ENCODE results near the gene LRIG1.
"Not testable (repeated sequence)": the region's sequence is repeated elsewhere in the genome, so short reads cannot be mapped to it uniquely, and the experiment has no call there.

Gene LRIG1

DNA sequence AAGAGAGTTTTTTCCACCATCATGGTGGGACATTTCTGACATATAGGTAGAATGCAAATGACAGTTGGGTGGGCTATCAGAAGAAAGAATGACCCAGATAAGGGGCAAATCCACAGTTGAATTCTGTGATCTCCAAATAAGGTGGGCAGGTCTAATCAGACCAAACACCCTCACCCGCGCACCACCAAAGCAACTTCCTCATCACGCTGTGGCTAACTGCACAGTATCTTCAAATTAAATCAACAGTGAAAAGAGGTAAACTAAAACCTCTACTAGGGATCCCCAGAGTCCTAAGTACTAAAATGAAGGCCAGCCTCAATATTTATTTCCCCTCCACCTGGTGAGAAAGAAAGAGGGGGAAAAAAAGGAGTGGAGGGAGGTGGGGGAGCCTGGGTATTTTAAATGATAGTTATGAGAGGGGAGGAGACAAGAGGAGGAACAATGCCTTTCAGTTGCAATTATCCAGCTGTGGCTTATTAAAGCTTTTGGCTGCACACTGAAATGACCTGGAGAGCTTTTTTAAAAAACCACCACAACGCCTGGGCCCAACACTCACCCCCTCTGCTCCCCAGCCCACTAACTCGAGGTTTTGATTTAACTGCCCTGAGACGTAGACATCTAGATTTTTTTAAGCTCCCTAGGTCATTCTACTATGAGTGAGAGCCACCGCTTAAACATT, 61.0 kb downstream of the LRIG1 start:
- no peak for DNase-seq

GRCh38 chr3:66438046-66438445, 62.8 kb downstream of the LRIG1 start:
- DNase-seq = no peak

DNA sequence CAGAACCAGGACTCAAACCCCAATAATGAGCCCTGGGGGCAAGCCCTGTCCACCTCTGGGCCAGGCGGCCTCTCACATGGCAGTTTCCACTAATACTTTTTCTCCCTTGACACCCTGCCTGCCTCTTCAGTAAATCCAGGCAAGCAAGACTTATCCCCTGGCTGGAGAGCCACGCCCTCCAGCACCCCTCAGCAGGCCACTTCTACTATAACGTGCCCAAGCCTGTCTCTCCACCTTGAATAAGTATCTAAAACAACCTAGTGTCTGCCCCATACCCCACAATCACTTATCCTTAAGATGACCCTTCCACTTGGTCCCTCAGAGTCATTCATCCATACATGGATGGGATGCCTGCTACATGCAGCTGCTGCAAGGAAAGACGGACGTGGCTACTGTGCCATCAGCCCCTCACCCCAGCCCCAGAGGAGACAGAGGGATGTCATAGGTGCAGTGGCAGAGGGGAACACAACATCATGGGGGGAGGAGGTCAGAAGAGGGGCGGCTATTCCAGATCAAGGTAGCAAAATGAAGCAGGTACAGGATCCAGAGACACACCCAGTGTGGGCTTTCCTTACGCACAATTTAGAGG, 63.4 kb downstream of the LRIG1 start:
- no peak for DNase-seq

- DNase-seq = no peak
Measured at GRCh38 chr3:66435989-66436388, 64.8 kb downstream of the LRIG1 start.

DNA sequence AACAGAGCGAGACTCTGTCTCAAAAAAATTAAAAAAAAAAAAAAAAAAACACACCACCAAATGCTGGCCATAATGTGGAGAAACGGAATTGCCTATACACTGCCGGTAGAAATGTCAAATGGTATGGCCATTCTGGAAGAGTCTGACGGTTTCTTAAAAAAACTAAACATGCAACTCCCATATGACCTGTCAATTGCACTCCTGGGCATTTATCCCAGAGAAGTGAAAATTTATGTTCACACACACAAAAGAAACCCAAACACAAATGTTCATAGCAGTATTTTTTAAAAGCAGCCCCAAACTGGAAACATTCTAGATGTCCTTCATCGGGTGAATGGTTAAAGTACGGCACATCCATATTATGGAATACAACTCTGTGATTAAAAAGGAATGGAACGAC, 66.1 kb downstream of the LRIG1 start:
- DNase-seq = no peak

GRCh38 chr3:66433522-66433782, 67.4 kb downstream of the LRIG1 start:
- DNase-seq = no peak

DNA sequence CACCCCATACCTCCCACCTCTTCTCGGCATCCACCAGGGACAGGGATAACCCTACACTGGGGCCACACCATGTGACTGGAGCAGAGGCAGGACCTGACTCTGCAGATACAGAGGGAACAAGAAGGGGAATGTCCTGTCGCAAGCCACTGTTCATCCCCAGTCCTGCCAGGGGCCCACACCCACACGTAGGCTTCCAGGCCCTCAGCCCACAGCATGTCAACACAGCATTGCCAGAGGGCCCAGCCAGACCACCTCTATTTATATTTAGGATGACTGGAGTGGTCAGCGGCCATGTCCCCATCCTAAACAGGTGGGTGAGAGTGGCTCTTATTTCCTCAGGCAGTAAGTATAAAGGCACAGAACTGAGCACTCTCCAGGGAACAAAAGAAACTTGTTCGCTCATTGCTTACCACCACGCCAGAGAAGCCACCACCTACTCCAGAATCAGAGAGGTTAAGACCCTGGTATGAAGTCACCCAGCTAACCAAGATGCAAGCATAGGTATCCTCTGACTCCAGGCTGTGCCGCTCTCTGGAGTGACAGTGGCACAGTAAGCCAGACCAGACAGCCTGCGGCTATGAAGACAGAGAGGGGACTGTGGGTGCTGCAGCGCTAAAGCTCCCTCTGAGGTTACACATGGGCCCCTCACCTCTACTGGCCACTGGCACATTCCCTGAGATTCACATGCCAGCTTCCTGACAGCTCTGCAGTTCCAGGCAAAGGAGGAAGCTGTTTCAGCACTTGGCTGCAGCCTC, 67.9 kb downstream of the LRIG1 start:
- no peak for DNase-seq

DNA sequence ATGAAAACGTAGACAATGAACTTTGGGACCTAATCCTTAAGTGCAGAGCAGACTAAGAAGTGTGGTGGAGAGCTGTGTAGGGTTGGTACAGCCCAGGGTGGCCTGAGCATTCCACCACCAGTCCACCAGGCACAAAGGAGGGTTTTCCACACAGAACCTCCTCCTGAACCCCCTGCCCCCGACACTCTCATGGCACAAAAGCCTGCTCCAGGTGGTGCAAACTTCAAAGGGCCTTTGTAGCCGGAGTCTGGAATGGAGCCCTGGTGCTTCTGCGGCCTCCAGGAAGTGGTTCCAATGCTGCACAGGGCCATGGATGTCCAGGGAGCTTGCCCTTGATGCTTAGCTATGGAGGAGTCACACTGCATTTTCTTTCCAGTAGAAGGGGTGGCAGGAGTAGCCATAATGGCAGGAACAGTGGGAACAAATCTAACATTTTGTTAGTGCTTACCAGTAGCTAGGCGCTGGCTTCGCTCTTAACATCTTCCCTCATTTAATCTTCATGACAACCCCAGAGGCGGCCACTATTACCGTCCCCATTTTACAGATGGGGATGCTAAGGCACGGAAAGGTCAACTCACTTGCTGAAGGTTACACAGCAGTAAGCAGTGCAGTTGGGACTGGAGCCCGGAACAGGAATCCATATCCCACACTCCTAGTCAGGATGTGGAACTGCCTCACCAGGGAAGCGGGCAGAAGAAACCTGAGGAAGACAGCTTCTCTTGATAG, 68.6 kb downstream of the LRIG1 start:
- no peak for DNase-seq

- no peak for DNase-seq
Measured at GRCh38 chr3:66431494-66431893, 69.3 kb downstream of the LRIG1 start.

- DNase-seq = no peak
Measured at GRCh38 chr3:66430876-66431275, 69.9 kb downstream of the LRIG1 start.

- DNase-seq = no peak
Measured at GRCh38 chr3:66428733-66429132, 72.1 kb downstream of the LRIG1 start.

GRCh38 chr3:66427951-66428474, 72.8 kb downstream of the LRIG1 start:
- no peak for DNase-seq

DNA sequence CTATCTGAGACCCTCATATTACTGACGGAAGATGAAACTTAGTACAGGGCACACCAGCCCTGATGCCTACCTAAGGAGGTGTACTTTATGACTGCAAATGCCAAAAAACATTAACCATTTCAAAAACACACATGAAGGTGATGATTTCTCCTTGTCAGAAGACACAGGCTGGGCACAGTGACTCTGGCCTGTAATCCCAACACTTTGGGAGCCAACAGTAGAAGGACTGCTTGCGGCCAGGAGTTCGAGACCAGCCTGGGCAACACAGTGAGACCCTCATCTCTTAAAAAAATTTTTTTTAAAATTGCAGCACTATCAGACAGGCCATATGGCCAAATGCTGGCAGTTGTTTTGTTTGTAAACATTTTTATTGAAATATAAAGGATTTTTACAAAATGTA, 73.5 kb downstream of the LRIG1 start:
- DNase-seq = no peak

DNA sequence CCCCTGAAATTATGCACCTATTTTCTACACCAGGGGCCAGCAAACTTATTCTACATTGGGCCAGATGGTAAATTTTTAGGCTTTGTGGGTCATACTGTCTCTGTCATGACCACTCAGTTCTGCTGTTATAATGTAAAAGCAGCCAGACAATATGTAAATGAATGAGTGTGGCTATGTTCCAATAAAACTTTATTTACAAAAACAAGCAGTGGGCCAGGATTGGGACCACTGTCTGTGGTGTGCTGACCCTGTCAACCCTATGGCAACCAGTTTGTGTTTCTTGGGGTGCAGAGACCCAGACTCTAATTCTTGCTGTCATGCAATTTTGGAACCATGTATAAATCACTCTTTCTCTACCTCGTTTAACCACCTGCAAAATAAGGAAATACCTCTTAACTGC, 74.7 kb downstream of the LRIG1 start:
- no peak for DNase-seq

GRCh38 chr3:66425576-66426114, 75.2 kb downstream of the LRIG1 start:
- no peak for DNase-seq

GRCh38 chr3:66425032-66425431, 75.8 kb downstream of the LRIG1 start:
- no peak for DNase-seq

GRCh38 chr3:66423791-66424190, 77.0 kb downstream of the LRIG1 start:
- no peak for DNase-seq

- DNase-seq = not testable (repeated sequence)
Measured at GRCh38 chr3:66421893-66422292, 78.9 kb downstream of the LRIG1 start.

DNA sequence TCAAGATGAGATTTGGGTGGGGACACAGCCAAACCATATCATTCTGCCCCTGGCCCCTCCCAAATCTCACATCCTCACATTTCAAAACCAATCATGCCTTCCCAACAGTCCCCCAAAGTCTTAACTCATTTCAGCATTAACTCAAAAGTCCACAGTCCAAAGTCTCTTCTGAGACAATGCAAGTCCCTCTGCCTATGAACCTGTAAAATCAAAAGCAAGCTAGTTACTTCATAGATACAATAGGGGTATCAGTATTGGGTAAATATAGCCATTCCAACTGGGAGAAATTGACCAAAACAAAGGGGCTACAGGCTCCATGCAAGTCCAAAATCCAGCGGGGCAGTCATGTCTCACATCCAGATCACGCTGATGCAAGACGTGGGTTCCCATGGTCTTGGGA, 79.7 kb downstream of the LRIG1 start:
- not testable (repeated sequence) for DNase-seq

GRCh38 chr3:66419036-66419435, 81.8 kb downstream of the LRIG1 start:
- DNase-seq = no peak

GRCh38 chr3:66418475-66418931, 82.3 kb downstream of the LRIG1 start:
- no peak for DNase-seq

GRCh38 chr3:66416556-66417304, 84.1 kb downstream of the LRIG1 start:
- DNase-seq = no peak

Measured in NK-92 treated with Interleukin-12 subunit alpha and Interleukin-12 subunit beta, amount 100 ng/mL, for 24 hours (cell line).